Naive thymus-derived CD4-positive, alpha-beta T cell (primary cell): ENCODE data around the gene CREB1. TPM values are rescaled to one million over a fixed set of nuclear protein-coding genes. Genes with fewer than 3 reads are reported as not detected.

ENCODE experiments used
- ATAC-seq: fragments of 150-1000 bp; cut with Tn5 transposase; 2 replicates; pipeline ENCODE4 v1.10.0; 2021; ENCODE audit warnings: mild to moderate bottlenecking, moderate library complexity
- CTCF ChIA-PET: fragments of 350-600 bp; sonication (Branson Sonifier 250); formaldehyde crosslinking; loops from one replicate; lab custom pipeline; 2021; ENCODE audit warnings: antibody characterized with exemption; lab: Charles Lee
- POLR2A ChIA-PET: fragments of 350-600 bp; sonication (Branson Sonifier 250); formaldehyde crosslinking; loops from one replicate; lab custom pipeline; 2021; ENCODE audit warnings: antibody characterized with exemption, inconsistent platforms; lab: Charles Lee
- DNase-seq, 9 donors: peaks; one replicate each; pipeline versions ENCODE4 v3.0.0 to v3.0.0-alpha.2; 2020 to 2022; ENCODE audit warnings: mixed read lengths in 1 of 9
- H3K27ac ChIP-seq: one replicate; pipeline ENCODE4 v1.7.0; 2013; ENCODE audit warnings: mild to moderate bottlenecking, low read depth, low read length, moderate library complexity
- H3K27me3 ChIP-seq, 2 donors: one replicate each; pipeline ENCODE4 v1.7.0; 2013; ENCODE audit warnings: low read length in 2 of 2, mild to moderate bottlenecking in 2 of 2, moderate library complexity in 2 of 2; ENCODE audit not compliant: control insufficient read depth in 2 of 2, insufficient read depth in 2 of 2
- H3K36me3 ChIP-seq, 3 experiments: 1 replicate in 2 of 3; 2 replicates in 1 of 3; pipeline ENCODE4 v1.7.0; 2013; ENCODE audit warnings: low read length in 3 of 3, mild to moderate bottlenecking in 3 of 3, moderate library complexity in 1 of 3; ENCODE audit not compliant: insufficient read depth in 3 of 3, control insufficient read depth in 2 of 3
- H3K4me1 ChIP-seq, 2 donors: one replicate each; pipeline ENCODE4 v1.7.0; 2013; ENCODE audit warnings: low read length in 2 of 2, mild to moderate bottlenecking in 2 of 2, moderate library complexity in 1 of 2; ENCODE audit not compliant: control insufficient read depth in 2 of 2, insufficient read depth in 2 of 2
- H3K4me3 ChIP-seq: 2 replicates; pipeline ENCODE4 v1.7.0; 2013; ENCODE audit warnings: mild to moderate bottlenecking, low read length
- H3K9me3 ChIP-seq, 3 experiments: 1 replicate in 2 of 3; 2 replicates in 1 of 3; pipeline ENCODE4 v1.7.0; 2013; ENCODE audit warnings: low read length in 3 of 3; ENCODE audit not compliant: control insufficient read depth in 2 of 3
- H3K27ac Mint-ChIP-seq, 9 donors: one replicate each; pipeline ENCODE4 v1.8.0; 2020 to 2022; ENCODE audit warnings: mixed read lengths in 9 of 9, mild to moderate bottlenecking in 8 of 9, moderate library complexity in 5 of 9, inconsistent platforms in 2 of 9
- H3K27me3 Mint-ChIP-seq, 5 donors: one replicate each; pipeline ENCODE4 v1.8.0; 2021 to 2022; ENCODE audit warnings: mixed read lengths in 5 of 5, mild to moderate bottlenecking in 1 of 5
- H3K36me3 Mint-ChIP-seq, 5 donors: one replicate each; pipeline ENCODE4 v1.8.0; 2020 to 2022; ENCODE audit warnings: mixed read lengths in 5 of 5, mild to moderate bottlenecking in 3 of 5, inconsistent platforms in 1 of 5
- H3K4me1 Mint-ChIP-seq, 7 donors: one replicate each; pipeline ENCODE4 v1.8.0; 2020 to 2022; ENCODE audit warnings: mixed read lengths in 7 of 7, mild to moderate bottlenecking in 3 of 7, inconsistent platforms in 1 of 7
- H3K4me3 Mint-ChIP-seq, 10 donors: one replicate each; pipeline ENCODE4 v1.8.0; 2020 to 2022; ENCODE audit warnings: mild to moderate bottlenecking in 10 of 10, mixed read lengths in 10 of 10, moderate library complexity in 6 of 10, inconsistent platforms in 2 of 10
- H3K9me3 Mint-ChIP-seq, 11 donors: one replicate each; pipeline ENCODE4 v1.8.0; 2020 to 2022; ENCODE audit warnings: mixed read lengths in 11 of 11, mild to moderate bottlenecking in 4 of 11, inconsistent platforms in 1 of 11, moderate library complexity in 1 of 11
- intact Hi-C, 2 donors: fragments of 100-400 bp; cut with micrococcal nuclease; formaldehyde crosslinking; loops; one replicate each; pipeline ENCODE4 v1.15.1; 2023
- polyA plus RNA-seq, 2 donors: library from polyadenylated mRNA; unstranded; fragments of 300-500 nt; fragmentation: Illumina TruSeq; gene quantifications; one replicate each; pipeline ENCODE4 v1.2.3, GENCODE V29; 2021
- total RNA-seq, 6 experiments: library from RNA in 5 of 6; stranded (reverse) in 5 of 6; gene quantifications; 1 replicate in 5 of 6; 2 replicates in 1 of 6; pipeline ENCODE4 v1.2.3 and lab custom pipeline; 2021 to 2026

Gene CREB1
- total and polyA plus RNA-seq, 7 experiments from 2014 or later = 71.1 to 141 (median 106) TPM

- Histone ChIP-seq H3K4me3 (no peak overlapping the region), H3K27ac (no peak overlapping the region), H3K27me3 (no peaks in the 10 kb centered on the region), H3K9me3 (no peaks in the 10 kb centered on the region), H3K4me1 (peaks cover 0 to 18% of the 10 kb centered on the region in 2 donors), H3K36me3 (no peaks in the 10 kb centered on the region)
- ATAC-seq (no peak), DNase-seq (no peak)
- Mint-ChIP-seq H3K4me3 (no peak overlapping the region), H3K9me3 (peaks cover 0 to 2% (median 0%) of the 10 kb centered on the region in 11 donors), H3K4me1 (peaks cover 9 to 50% (median 42%) of the 10 kb centered on the region in 7 donors), H3K36me3 (peaks cover 0 to 2% (median 0%) of the 10 kb centered on the region in 5 donors), H3K27me3 (no peaks in the 10 kb centered on the region), H3K27ac (peak overlapping the region in 2 of 9 donors; percentile 27 to 42)
- POLR2A ChIA-PET = interaction anchor here (1.0 kb wide), 1 partner anchor 12 kb away, joined by 4 read pairs; no protein-coding TSS in a partner anchor
- intact Hi-C loops = loop anchor here in 1 of 2 donors (5.0 kb wide), 1 partner anchor 44 kb away; the partner anchor contains the start of gene CREB1
- CTCF ChIA-PET = no interaction called here
Observed at GRCh38 chr2:207483477-207483876, 46.3 kb upstream of the CREB1 start.

DNA sequence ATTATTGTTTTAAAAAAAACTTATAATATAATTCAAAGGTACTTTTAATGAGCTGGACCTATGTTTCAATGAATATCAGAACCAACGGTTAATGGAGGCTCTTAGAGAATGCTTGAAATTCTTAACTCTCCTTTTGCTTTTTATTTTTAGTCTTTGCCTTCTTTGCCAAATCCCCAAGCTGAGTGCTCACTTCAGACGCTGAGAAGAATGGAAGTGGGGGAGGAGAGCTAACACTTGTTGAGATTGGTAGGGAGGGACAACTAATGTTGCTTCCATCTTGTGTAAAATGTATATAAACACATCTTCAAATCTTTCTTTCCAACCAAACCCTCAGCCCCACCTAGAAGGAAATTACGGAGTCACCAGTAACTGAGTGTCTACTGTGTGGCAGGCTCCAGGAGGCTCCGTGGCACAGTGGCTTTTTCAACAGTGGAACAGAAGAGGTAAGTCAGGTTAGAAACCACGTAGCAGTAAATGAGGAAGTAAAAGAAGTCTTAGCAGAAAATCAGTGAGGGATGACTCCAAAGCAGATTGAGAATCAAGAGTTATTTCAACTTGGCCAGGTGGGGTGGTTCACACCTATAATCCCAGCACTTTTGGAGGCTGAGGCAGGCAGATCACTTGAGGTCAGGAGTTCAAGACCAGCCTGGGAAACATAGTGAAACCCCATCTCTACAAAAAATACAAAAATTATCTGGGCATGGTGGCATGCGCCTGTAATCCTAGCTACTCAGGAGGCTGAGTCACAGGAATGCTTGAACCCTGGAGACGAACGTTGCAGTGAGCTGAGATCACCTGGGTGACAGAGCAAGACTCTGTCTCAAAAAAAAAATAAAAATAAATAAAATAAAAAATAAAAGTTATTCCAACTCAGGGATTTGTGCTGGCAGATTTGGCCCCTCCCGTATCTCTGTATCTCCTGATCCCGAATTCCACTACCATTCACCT, 45.0 kb upstream of the CREB1 start:
- peak overlapping the region in 1 of 9 donors; percentile 62 for H3K27ac Mint-ChIP-seq
- peaks cover 0 to 2% (median 0%) of the 10 kb centered on the region in 11 donors for H3K9me3 Mint-ChIP-seq
- ChIA-PET CTCF (no interaction called here), POLR2A (interaction anchor here (1.0 to 1.2 kb wide), 2 partner anchors 12 to 45 kb away, joined by 3 to 4 read pairs; partner anchors contain the start of gene CREB1)
- H3K4me1 Mint-ChIP-seq = peaks cover 0 to 37% (median 30%) of the 10 kb centered on the region in 7 donors
- peaks cover 0 to 2% (median 0%) of the 10 kb centered on the region in 5 donors for H3K36me3 Mint-ChIP-seq
- no peaks in the 10 kb centered on the region for H3K27me3 Mint-ChIP-seq
- H3K4me1 ChIP-seq = peaks cover 0 to 13% of the 10 kb centered on the region in 2 donors
- intact Hi-C loops = loop anchor here (1.0 to 5.0 kb wide), 2 partner anchors 11 to 43 kb away; partner anchors contain the start of gene CREB1 (in 1 of the 2)
- no peak overlapping the region for H3K27ac ChIP-seq
- H3K36me3 ChIP-seq = no peaks in the 10 kb centered on the region
- no peak for DNase-seq
- H3K27me3 ChIP-seq = no peaks in the 10 kb centered on the region
- no peak for ATAC-seq
- no peak overlapping the region for H3K4me3 ChIP-seq
- no peaks in the 10 kb centered on the region for H3K9me3 ChIP-seq
- H3K4me3 Mint-ChIP-seq = no peak overlapping the region

DNA sequence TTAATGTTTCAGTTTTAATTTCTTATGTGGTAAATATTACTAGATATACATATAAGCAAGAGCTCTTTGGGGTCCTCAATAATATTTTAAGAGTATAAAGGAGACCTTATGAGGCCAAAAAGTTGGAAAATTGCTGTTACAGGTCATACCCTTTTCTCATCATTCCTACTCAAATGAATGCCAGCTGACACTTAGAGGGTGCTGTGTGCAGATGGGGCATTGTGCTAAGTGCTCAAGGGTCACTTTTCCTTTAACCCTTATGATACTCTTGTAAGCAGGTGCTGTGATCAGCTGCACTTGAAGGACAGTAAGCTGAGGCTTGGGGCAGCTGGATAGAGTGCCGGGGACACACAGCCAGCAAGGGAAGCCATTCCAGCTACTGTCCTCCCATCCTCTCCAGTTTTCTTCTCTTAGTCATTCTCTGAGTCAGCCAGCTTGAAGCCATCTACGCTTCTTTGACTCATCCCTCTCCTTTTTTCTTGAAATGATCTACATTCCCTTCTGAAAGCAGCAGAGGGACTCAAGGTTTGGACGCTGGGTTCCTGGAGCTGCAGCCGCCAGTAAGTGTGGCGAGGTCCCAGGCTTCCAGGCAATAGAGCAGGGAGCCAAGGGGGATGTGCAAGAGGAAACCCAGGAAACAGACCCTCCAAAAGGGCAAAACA, 42.0 kb upstream of the CREB1 start:
- ATAC-seq (no peak), DNase-seq (no peak)
- no peaks in the 10 kb centered on the region for H3K36me3 ChIP-seq
- H3K9me3 Mint-ChIP-seq = peaks cover 0 to 2% (median 0%) of the 10 kb centered on the region in 11 donors
- peaks cover 0 to 2% (median 0%) of the 10 kb centered on the region in 5 donors for H3K27me3 Mint-ChIP-seq
- no peak overlapping the region for H3K27ac ChIP-seq
- intact Hi-C loops = no loop called here
- no peak overlapping the region for H3K4me3 ChIP-seq
- ChIA-PET CTCF (no interaction called here), POLR2A (no interaction called here)
- H3K4me1 ChIP-seq = no peaks in the 10 kb centered on the region
- H3K9me3 ChIP-seq = no peaks in the 10 kb centered on the region
- H3K36me3 Mint-ChIP-seq = no peaks in the 10 kb centered on the region
- H3K27me3 ChIP-seq = no peaks in the 10 kb centered on the region
- no peak overlapping the region for H3K27ac Mint-ChIP-seq
- no peak overlapping the region for H3K4me3 Mint-ChIP-seq
- peaks cover 0 to 9% (median 4%) of the 10 kb centered on the region in 7 donors for H3K4me1 Mint-ChIP-seq

DNA sequence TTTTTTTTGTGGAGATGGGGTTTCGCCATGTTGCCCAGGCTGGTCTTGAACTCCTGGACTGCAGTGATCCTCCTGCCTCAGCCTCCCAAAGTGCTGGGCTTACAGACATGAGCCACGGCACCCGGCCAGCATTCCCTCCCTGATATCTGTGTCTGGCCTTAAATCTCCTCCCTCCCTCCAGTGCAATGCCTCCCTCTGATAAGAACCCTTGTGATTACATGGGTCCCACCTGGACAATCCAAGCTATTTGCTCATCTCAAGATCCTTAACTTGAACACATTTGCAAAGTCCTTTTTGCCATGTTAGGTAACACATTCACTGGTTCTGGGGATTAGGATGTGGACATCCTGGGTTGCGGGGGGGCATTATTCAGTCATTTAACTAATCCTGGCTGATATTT, 40.5 kb upstream of the CREB1 start:
- peaks cover 0 to 4% (median 0%) of the 10 kb centered on the region in 5 donors for H3K27me3 Mint-ChIP-seq
- H3K4me1 Mint-ChIP-seq = peaks cover 0 to 6% (median 2%) of the 10 kb centered on the region in 7 donors
- no peak overlapping the region for H3K4me3 Mint-ChIP-seq
- H3K9me3 Mint-ChIP-seq = peaks cover 0 to 2% (median 0%) of the 10 kb centered on the region in 11 donors
- peak overlapping the region in 1 of 9 donors; percentile 84 for H3K27ac Mint-ChIP-seq
- Histone ChIP-seq H3K36me3 (no peaks in the 10 kb centered on the region), H3K27me3 (no peaks in the 10 kb centered on the region), H3K9me3 (no peaks in the 10 kb centered on the region), H3K4me3 (no peak overlapping the region), H3K27ac (no peak overlapping the region), H3K4me1 (no peaks in the 10 kb centered on the region)
- ChIA-PET POLR2A (no interaction called here), CTCF (interaction anchor here (0.7 kb wide), 1 partner anchor 518 kb away, joined by 3 read pairs; no protein-coding TSS in a partner anchor)
- DNase-seq (no peak), ATAC-seq (no peak)
- intact Hi-C loops = no loop called here
- no peaks in the 10 kb centered on the region for H3K36me3 Mint-ChIP-seq

- Mint-ChIP-seq H3K36me3 (no peaks in the 10 kb centered on the region), H3K4me1 (peaks cover 0 to 6% (median 0%) of the 10 kb centered on the region in 7 donors)
Observed at GRCh38 chr2:207490441-207490840, 39.3 kb upstream of the CREB1 start.

DNA sequence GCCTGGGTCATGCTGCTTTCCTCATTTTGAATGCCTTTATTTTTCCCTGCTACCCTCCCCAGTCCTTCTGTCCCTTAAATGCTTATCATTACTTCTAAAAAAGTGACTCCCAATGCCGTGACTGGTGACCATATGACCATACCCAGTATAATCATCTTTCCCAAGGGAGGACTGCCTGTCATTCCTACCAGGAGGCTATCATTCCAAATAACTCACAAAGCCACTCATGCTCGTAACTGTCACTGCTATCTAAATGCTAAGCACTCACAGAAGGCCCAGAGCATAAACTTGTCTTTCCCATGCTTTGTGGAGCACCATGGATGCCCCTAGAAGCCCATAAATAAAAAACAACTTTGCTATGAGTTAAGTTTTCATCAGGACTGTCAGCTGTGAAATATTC, 38.7 kb upstream of the CREB1 start:
- intact Hi-C loops = no loop called here
- Histone ChIP-seq H3K36me3 (no peaks in the 10 kb centered on the region), H3K9me3 (no peaks in the 10 kb centered on the region), H3K27me3 (no peaks in the 10 kb centered on the region), H3K4me3 (no peak overlapping the region), H3K4me1 (no peaks in the 10 kb centered on the region), H3K27ac (no peak overlapping the region)
- H3K36me3 Mint-ChIP-seq = no peaks in the 10 kb centered on the region
- H3K4me1 Mint-ChIP-seq = peaks cover 0 to 6% (median 0%) of the 10 kb centered on the region in 7 donors
- no peak overlapping the region for H3K4me3 Mint-ChIP-seq
- DNase-seq = no peak
- H3K27ac Mint-ChIP-seq = no peak overlapping the region
- no peak for ATAC-seq
- ChIA-PET CTCF (no interaction called here), POLR2A (no interaction called here)
- no peaks in the 10 kb centered on the region for H3K9me3 Mint-ChIP-seq
- peaks cover 0 to 4% (median 0%) of the 10 kb centered on the region in 5 donors for H3K27me3 Mint-ChIP-seq

More at GRCh38 chr2:207490441-207490840, 39.3 kb upstream of the CREB1 start:
- no peak for ATAC-seq
- Histone ChIP-seq H3K4me3 (no peak overlapping the region), H3K36me3 (no peaks in the 10 kb centered on the region), H3K27me3 (no peaks in the 10 kb centered on the region), H3K27ac (no peak overlapping the region), H3K4me1 (no peaks in the 10 kb centered on the region), H3K9me3 (no peaks in the 10 kb centered on the region)
- H3K4me3 Mint-ChIP-seq = no peak overlapping the region
- ChIA-PET CTCF (no interaction called here), POLR2A (no interaction called here)
- intact Hi-C loops = no loop called here
- peaks cover 0 to 4% (median 0%) of the 10 kb centered on the region in 5 donors for H3K27me3 Mint-ChIP-seq
- H3K9me3 Mint-ChIP-seq = no peaks in the 10 kb centered on the region
- no peak for DNase-seq
- no peak overlapping the region for H3K27ac Mint-ChIP-seq
